GM12874 (cell line): ENCODE measurements around the gene XCR1.

Source experiments
- TF ChIP-seq, protein P1 (sequence below): IDR thresholded peaks from 2 replicates; pipeline ENCODE4 v1.5.1; 2011; ENCODE audit warnings: low read depth, mild to moderate bottlenecking, control low read depth, low read length, moderate library complexity; ENCODE audit not compliant: insufficient read depth

The XCR1 gene

GRCh38 chr3:45994419-45995235, 32.7 kb downstream of the XCR1 start:
- TF ChIP-seq, protein P1, sequence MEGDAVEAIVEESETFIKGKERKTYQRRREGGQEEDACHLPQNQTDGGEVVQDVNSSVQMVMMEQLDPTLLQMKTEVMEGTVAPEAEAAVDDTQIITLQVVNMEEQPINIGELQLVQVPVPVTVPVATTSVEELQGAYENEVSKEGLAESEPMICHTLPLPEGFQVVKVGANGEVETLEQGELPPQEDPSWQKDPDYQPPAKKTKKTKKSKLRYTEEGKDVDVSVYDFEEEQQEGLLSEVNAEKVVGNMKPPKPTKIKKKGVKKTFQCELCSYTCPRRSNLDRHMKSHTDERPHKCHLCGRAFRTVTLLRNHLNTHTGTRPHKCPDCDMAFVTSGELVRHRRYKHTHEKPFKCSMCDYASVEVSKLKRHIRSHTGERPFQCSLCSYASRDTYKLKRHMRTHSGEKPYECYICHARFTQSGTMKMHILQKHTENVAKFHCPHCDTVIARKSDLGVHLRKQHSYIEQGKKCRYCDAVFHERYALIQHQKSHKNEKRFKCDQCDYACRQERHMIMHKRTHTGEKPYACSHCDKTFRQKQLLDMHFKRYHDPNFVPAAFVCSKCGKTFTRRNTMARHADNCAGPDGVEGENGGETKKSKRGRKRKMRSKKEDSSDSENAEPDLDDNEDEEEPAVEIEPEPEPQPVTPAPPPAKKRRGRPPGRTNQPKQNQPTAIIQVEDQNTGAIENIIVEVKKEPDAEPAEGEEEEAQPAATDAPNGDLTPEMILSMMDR = no peak

GRCh38 chr3:45993421-45994027, 33.8 kb downstream of the XCR1 start:
- TF ChIP-seq, protein P1 = no peak

DNA sequence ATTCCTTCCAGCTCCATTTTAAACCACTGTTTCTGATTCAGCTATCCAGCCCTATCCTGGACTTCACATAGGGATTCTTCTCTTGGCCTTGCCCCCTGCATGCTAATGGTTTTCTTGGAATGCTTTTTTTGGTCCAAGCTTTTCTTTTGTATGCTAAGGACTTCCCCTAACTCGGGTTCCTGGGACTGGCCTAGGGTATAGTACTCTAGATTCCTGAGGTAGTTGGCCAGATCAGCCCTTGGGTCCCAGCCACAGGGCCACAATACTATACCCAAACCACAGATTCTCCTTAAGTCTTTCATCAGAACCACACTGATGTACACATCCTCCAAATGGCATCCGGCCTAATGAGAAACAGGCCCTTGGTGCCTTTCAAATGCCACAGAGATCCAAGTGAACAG, 34.5 kb downstream of the XCR1 start:
- TF ChIP-seq, protein P1 = no peak

- TF ChIP-seq, protein P1 = no peak
Measured at GRCh38 chr3:45992133-45992729, 35.1 kb downstream of the XCR1 start.

GRCh38 chr3:45991341-45991740, 35.9 kb downstream of the XCR1 start:
- TF ChIP-seq, protein P1 = no peak

- TF ChIP-seq, protein P1 = no peak
Measured at GRCh38 chr3:45990181-45990580, 37.1 kb downstream of the XCR1 start.

DNA sequence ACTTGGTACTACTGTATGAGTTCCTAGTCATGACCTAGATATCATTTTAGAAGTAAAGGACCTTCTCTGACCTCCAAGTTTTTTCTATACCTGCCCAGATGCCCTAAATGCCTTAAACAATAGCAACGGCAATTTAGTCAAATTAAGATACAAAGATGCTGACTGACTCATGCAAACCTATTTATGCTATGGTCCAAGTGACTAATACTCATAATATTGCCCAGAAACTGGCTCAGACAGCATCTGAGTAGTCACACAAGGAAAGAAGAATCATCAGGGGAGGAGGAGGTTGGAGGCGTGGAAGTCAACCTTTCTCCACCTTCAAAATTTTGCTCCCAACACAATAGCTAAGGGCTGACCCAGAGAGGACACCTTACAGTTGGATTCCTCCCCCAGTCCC, 38.5 kb downstream of the XCR1 start:
- TF ChIP-seq, protein P1 = no peak
